GM19397 (cell line): Measurements from ENCODE around the gene GABRR3.

Experiments used
- ATAC-seq: cut with Tn5 transposase; IDR thresholded peaks from one replicate; pipeline ENCODE4 v1.9.1; 2021; ENCODE audit warnings: mild to moderate bottlenecking, moderate library complexity; ENCODE audit not compliant: unreplicated experiment

The GABRR3 gene

DNA sequence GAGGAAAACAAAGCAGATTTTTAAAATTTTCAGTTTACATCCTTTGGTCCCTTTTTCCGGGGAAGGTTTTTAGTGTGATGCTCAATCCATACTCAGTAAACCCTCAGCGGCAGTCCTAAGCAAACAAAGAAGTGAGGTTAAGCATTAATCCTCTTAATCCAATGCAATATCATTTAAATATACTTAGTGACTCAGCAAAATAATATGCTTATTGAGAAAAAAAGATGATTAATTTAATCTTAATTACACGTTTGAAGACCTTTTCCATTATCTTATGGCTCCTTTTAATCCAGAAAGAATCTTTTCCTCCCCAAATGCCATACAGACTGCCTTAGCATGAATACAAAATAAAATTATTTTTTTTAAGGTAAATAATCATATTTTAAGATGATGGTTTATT is at the start of gene GABRR3:
GABRR3 (minus strand) TSS at position 108 of the 400 bp plus-strand sequence. CDS start 328 bp downstream, outside the sequence.
- ATAC-seq = no peak

DNA sequence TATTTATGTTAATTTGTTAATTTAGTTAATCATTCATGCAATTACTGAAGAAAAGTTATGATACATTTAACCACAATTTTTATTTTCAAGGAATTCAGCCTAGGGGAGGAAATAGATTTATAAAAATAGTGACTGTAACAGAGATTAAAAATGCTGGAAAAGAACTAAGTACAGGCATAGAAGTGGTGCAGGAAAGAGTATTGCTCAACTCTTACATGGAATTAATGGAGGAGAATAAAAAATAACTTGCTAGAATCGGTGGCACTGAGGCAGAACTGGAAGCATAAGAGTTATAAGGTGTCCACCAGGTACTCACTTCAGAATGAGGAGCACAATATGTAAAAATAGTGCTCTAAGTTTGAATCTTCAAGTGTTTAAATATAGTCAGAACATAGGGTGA is 38.4 kb upstream of the GABRR3 start:
- no peak for ATAC-seq

DNA sequence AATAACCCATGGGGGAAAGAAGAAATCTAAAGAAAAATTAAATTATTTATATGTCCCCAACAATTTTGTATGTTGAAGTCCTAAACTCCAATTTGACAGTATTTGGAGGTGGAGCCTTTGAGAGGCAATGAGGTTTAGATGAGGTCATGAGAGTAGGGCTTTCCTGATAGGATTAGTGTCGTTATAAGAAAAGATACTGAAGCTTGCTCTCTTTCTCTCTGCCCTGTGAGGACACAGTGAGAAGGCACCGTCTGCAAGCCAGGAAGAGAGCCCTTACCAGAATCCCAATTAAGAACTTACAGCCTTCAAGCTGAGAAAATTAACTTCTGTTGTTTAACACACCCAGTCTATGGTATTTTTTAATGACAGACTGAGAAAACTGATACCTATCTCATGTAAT is 35.7 kb upstream of the GABRR3 start:
- no peak for ATAC-seq

DNA sequence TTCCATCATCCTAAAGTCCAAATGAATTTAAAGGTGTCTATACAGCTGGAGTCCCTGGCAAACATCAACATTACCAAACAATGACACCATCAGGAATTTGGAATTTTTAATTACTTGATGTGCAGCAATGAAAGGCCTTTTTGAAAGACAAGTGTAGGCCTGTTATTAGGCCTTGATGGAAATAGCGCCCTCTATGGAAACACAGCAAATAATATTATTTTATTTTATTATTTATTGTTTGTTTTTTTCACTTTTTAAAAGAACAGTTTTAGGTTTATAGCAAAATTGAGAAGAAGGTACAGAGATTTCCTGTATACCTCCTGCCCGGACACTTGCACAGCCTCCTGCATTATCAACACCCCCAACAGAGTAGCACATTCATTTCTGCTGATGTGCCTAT is 33.7 kb upstream of the GABRR3 start:
- ATAC-seq = no peak

DNA sequence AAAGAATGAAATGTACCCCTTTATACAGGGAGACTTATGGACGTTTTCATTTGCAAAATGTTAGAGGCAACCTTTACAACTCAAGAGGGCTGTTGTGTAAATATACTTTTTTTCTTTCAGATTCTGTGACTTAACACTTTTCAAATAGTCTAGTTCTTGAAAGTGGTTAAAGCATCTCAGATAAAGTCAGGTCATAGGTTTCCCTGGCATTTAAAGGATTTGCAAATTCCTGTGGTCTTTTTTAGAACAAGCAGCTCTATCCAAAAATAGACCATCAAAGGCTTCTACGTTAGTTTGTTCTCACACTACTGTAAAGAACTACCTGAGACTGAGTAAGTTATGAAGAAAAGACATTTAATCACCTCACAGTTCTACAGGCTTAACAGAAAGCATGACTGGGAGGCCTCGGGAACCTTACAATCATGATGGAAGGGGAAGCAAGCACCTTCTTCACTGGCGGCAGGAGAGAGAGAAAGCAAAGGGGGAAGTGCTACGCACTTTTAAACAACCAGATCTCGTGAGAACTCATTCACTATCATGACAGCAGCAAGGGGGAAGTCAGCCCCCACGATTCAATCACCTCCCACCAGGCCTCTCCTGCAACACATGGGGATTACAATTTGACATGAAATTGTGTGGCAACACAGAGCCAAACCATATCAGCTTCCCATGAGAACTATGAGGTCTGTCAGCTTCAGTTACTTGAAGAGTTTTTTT is 23.3 kb upstream of the GABRR3 start:
- ATAC-seq = no peak

DNA sequence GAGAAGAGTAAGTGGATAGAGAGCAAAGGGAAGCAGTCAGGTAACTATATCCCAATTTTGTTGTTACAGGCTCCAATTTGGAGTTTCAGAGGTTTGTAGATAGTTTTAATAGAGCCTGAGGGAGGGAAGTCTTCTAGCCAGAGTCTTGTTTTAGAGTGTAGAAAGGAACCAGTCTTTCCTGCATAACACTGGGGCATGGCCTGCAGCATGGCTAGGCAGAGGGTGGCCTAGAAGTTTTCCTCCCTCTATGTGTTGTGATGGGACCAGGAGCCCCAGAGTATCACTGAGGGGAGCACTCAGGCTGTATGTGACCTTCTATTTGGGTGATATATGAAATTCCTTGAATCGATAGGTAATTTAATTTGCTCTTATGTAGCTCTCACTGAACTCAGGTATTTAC is 22.5 kb upstream of the GABRR3 start:
- no peak for ATAC-seq

DNA sequence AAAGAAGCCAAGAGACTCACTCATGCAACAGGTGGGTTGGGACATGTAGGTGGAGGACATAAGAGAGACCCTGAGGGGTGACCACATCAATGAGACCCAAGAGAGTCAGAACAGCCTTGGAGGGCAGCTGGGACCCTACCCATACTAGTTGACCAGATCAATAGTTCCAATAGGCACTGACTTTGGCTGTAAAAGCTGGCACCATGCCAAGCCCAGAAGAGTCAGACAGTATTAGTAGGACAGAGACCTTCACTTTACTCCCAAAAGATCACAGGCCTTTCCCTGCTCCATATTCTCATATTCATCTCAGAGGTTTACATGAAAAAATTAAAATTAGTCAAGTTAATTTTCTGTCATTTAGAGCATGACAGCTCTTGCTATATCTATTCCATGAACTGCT is 20.9 kb upstream of the GABRR3 start:
- no peak for ATAC-seq

DNA sequence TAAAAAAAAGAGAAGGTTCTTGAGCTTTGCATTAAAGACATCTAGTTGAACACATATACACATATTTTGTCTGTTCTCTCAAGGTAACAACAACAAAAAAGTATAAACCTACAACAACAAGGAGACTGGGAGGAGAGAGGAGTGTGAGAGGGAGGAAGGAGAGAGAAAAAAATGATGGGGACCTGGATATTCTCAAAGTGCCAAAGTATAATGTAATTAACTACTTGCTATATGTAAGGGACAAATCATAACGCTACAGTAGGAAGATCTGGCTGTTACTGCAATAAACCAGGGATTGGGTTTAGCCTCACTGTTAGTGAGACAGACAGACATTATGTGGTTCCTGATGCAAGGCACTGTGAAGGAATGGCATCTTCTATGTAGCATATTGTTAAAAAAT is 14.2 kb upstream of the GABRR3 start:
- no peak for ATAC-seq

DNA sequence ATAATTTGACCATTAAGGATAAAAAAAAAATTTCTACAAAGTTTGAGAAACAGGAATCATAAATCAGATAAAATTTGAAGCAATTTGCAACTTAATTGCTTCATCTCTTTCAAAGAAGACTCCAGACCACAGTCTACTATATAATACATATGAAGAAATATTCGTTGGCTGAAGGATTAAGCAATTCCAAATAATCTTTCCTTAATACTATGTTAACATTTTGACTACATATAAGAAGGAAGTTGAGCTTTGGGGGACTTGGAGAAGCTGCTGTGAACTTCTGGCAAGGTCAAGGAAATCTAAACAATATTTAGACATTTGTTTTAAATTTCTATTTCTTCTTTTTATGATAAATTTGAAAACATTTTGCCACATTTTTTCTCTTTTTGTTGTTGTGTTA is 13.5 kb upstream of the GABRR3 start:
- no peak for ATAC-seq

DNA sequence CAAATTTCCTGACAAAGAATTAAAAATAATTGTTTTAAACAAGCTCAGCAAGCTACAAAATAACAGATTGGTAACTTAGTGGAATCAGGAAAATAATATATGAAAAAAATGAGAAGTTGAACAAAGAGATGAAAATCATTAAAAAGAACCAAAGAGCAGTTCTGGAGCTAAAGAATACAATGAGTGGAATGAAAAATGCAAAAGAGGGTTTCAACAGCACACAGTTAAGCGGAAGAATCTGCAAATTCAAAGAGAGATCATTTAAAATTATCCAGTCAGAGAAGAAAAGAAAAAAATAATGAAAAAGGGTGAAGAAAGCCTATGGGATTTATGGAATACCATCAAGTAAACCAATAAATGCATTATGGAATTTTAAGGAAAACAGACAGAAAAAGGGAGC is 6.2 kb upstream of the GABRR3 start:
- ATAC-seq = no peak

DNA sequence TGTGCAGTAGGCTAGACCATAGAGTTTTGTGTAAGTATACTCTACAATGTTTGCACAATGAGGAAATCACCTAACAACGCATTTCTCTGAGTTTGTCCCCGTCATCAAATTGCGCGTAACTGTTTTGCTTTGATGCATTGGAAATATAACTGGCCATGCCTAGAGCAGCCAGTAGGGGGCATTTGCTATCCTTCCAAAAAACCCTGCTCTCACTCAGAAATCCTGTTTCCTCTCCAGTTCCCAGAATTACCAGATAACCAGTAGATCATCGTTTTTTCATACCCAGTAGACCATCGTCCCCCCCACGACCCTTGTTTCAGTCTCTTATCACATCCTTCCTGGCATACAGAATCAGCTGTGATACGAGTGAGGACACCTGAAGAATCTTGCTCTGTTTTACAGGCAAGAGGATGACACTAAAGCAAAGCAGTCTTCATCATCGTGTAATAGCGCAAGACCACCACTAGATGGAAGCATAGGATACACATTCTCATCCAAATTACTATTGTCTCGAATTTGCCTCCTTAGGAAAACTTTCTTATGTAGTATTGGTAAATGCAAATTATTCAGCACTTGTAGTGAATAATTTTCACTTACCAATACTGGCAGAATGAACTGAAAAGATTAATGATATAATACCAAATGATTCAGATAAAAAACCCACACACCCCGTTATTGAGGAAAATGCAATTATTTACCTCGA is 4.4 kb upstream of the GABRR3 start:
- ATAC-seq = peak; percentile 96

DNA sequence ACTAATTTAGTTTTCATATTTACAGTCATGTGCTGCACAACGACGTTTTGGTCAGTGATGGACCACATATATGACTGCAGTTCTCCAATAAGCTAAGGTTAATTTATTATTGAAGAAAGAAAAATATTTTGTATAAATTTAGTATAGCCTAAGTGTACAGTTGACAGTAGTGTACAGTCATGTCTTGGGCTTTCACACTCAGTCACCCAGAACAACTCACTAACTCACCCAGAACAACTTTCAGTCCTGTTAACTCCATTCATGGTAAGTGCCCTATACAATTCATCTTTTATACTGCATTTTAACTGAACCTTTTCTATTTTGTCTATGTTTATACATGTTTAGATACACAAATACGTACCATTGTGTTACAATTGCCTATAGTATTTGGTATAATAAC is 3.8 kb upstream of the GABRR3 start:
- peak; percentile 11 for ATAC-seq

DNA sequence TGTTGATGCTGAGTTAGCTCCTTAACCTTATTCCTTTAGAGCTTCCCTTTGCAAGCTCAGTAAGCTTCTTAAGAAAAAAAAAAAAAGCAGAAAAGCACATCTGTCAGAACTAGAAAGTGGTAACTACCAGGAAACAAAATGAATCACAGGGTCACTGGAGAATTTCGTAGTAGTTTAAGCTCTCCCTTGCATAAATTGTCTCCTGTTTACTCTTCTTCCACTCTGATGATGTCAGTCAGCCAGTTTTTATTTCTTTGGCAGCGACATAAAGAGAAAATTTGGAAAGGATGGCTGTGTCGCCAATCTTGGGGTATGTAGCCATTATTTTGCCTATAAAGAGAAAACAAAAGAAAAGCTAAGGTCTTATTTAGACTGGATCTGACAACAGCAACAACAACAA is 3.2 kb upstream of the GABRR3 start:
- ATAC-seq = no peak

DNA sequence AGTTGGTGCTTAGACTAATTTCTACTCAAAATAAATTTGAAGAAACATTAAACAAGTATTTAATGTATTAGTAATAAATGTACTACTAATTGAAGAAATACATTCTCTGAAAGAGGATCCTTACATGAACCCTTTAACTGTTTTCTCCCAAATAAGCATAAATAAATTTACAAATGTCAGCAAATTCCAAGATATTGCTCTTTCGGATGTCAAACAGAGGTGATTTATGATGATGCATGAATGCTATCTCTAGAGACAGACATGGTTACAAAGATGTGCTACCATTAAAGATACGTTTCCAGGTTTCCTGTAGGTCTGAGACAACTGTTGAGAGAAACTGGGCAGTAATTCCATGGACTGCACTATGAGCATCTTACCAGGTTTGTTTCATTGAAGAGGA is 629 bp downstream of the GABRR3 start:
- no peak for ATAC-seq

DNA sequence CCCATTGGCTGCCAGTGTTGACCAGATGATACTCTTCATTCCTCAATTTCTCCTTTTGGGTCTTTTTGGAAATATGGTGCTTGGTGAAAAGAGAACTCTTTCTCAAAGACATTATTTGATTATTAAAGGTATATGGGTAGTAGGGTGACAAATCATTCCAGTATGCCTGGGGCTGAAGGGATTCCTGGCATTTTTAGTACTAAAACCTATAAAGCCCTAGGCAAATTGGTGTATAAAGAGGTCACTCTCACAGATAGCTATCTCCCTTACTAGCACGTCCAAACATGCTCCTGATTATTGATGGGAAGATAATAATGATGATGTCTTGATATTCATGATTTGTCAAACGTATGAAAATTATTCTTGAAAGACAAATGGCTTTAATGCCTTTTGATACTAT is 1.1 kb downstream of the GABRR3 start:
- no peak for ATAC-seq

DNA sequence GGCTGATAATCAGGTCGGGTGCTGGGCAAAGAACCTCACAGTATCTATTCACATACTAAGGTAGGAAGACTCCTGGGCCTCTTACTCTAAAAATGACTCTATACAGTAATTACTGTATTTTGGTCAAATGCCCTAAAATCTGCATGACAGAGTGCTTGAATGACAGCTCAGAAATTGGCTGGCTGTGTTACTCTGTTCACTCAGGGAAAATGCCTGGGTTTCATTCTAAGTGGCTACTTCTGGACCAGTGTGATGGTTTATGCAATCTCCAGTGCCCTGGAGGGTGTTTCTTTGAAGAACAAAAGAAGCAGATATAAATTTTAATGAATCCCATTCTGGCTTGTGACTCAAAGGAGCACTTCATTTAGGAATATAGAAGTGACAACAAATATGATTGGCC is 2.2 kb downstream of the GABRR3 start:
- ATAC-seq = no peak

DNA sequence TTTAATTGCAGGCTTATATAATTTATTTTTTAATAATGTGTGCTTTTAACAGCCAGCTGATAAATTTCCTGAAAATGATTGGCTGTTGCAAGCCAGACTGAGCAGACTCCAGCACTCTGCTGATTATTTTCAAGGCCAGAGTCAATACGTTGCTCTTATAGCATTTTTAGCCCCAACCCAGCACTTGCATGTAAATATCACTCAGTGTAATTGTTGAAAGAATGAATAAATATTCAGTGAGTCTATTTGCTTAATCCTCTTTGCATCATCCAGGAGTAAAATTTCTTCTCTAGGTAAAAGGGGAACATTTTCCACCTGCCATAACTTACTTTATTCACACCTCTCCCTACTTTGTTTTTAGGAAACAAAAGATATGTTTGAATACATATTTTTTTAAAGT is 2.9 kb downstream of the GABRR3 start:
- no peak for ATAC-seq

DNA sequence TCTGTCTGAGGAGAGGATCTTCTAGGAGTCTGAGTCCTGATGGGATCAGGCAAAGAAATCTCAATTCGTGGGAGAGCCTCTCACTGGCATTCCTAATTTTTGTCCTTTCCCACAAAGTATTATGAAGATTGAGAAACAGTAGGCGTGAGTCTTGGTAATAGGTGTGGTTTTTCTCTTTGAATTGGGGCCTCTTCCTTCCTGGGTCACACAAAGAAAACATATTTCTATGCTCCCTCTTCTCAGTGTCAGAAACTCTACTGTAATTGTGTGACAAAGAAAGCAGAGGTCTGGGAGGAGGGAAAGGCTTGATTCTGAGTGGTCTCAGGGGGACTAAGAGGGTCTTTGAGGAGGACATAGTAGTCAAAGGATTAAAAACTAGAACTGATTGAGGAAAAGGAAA is 6.0 kb downstream of the GABRR3 start:
- ATAC-seq = no peak

DNA sequence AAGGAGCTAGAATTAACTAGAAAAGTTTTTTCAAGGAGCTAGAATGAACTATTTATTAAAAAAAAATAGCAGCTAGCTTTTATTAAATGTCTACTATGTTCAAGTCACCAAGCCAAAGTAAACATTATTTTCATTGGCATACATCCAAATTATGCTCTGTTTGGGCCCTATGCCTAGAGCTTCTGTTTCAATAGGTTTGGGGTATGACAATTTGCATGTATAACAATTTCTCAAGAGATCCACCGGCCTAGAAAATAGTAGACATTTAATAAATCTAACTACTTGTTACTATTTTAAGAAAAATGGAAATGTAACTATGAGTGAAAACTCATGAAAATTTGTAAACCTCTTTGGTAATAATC is 8.0 kb downstream of the GABRR3 start:
- ATAC-seq = peak; percentile 37

DNA sequence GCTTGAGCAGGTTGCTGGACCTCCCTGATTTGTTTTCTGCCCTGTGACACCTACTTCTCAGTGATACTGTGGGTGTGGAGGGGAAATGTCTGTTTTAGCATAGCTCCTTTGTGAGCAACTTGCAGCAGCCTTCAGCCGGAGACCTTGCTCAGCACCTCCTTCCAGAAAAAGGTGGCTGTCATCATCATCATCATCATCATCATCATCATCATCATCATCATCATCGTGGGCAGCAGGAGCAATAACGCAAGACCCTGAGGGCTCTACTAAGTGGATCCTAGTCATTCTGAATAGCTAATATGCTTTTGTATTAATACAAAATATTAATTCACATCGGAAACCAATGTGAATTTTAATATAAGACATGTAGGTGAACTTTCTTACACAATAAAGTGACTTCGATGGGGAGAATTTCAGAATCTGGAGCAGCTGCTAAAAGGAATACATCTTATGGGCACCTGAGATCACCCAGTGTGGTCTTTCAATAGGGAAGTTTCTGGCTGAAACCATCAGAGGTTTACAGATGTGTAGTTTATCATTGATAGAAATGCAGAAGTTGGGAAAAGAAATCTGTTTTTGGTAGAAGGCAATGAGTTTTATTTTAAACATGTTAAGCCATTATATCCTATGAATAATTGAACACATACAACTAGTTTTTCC is 8.6 kb downstream of the GABRR3 start:
- peak; percentile 56 for ATAC-seq

DNA sequence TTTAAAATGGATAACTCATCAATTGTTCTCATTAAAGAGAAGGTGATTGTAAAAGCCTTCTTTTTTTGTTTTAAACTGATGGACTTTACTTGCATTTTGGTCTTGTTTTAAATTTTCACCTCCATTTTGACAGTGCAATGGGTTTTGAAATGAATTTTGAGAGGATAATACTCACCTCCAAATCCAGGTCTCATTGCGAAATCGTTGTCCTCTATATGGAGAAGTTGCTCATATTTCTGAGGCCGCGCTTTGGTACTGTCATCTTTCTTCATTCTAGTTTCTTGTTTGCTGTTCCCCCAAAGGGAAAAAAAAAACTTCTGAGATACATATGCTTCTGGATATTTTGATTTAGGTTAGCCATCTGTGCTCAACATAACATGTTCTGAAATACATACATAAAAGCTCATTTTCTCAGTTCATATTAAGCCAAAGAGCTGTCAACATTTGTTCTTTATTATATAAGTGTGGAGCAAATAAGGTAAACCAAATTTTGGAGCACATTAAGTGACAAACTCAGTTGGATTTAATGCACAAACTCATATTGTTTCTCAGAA is 9.6 kb downstream of the GABRR3 start:
- no peak for ATAC-seq
